Body of pancreas (tissue), 4 donors: ENCODE measurements around the gene EHMT1.

ENCODE experiments used
- POLR2A ChIP-seq, 3 donors: fragments of 450-650 bp; IDR thresholded peaks; one replicate each; pipeline ENCODE4 v1.6.1; 2016; ENCODE audit warnings: antibody characterized with exemption in 3 of 3, mild to moderate bottlenecking in 2 of 3
- TF ChIP-seq, protein P1 (sequence below), 7 experiments: fragments of 450-650 bp in 4 of 7; fragments of 200-600 bp in 3 of 7; sonication (generic) in 3 of 7; IDR thresholded peaks; one replicate each; pipeline ENCODE4 v1.5.1; 2016 to 2019; ENCODE audit warnings: antibody characterized with exemption in 7 of 7

DNA sequence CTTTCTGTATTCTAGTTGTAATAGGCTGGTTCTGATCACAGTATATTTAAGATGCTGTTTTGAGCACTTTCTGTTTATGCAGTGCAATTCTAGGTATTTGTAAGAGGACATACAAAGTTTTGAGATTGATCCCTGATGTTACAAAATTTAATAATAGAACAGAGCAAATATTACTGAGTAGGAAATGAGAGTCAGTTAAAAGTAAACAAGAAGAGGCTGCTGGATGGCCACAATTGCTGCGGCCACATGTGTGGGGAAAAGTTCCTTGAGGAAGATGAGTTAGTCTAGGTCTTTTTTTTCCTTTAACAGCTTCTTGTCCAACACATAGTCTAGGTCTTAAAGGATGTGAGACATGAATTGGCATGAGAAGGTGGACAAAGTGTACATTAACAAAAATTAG lies 11.3 kb downstream of the EHMT1 start:
- TF ChIP-seq POLR2A (IDR thresholded peaks at IDR 0.05) = no peak
- TF ChIP-seq, protein P1, sequence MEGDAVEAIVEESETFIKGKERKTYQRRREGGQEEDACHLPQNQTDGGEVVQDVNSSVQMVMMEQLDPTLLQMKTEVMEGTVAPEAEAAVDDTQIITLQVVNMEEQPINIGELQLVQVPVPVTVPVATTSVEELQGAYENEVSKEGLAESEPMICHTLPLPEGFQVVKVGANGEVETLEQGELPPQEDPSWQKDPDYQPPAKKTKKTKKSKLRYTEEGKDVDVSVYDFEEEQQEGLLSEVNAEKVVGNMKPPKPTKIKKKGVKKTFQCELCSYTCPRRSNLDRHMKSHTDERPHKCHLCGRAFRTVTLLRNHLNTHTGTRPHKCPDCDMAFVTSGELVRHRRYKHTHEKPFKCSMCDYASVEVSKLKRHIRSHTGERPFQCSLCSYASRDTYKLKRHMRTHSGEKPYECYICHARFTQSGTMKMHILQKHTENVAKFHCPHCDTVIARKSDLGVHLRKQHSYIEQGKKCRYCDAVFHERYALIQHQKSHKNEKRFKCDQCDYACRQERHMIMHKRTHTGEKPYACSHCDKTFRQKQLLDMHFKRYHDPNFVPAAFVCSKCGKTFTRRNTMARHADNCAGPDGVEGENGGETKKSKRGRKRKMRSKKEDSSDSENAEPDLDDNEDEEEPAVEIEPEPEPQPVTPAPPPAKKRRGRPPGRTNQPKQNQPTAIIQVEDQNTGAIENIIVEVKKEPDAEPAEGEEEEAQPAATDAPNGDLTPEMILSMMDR (IDR thresholded peaks at IDR 0.05) = no peak
